Stimulated activated CD8-positive, alpha-beta memory T cell treated with anti-CD3 and anti-CD28 coated beads, Interleukin-7, amount 100 ng/mL, for 48 hours (primary cell): ENCODE measurements around the gene PROSER2.

Experiments
- DNase-seq, 2 donors: peaks; one replicate each; pipeline ENCODE4 v3.0.0-alpha.2; 2020; ENCODE audit warnings: low read depth in 1 of 2; ENCODE audit errors: extremely low read depth in 1 of 2

The PROSER2 gene

GRCh38 chr10:11804336-11804735, 18.8 kb upstream of the PROSER2 start:
- no peak for DNase-seq

- no peak for DNase-seq
These were observed 17.4 kb upstream of the PROSER2 start for GRCh38 chr10:11805792-11806191.

GRCh38 chr10:11806706-11807105, 16.4 kb upstream of the PROSER2 start:
- DNase-seq = no peak

GRCh38 chr10:11808808-11809207, 14.3 kb upstream of the PROSER2 start:
- DNase-seq = no peak

- DNase-seq = no peak
These were observed 12.8 kb upstream of the PROSER2 start for GRCh38 chr10:11810313-11810766.

DNA sequence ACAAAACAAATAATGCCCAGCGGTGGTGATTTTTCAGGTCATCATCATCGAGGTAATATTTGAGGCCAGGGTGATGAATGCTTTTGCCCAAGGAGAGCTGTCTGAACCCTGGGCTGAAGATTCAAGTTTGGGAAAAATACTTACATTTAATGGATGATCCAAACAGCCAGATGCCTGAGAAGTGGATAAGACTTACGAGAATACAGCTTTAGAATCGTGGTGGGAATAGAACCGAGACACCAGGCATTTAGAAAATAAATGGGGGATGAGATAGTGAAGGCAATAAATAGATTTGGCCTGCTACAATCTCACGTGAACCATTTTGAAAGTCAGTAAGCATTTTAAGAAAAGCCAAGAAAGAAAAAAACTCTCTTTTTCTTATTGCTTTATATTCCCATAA, 12.2 kb upstream of the PROSER2 start:
- no peak for DNase-seq

DNA sequence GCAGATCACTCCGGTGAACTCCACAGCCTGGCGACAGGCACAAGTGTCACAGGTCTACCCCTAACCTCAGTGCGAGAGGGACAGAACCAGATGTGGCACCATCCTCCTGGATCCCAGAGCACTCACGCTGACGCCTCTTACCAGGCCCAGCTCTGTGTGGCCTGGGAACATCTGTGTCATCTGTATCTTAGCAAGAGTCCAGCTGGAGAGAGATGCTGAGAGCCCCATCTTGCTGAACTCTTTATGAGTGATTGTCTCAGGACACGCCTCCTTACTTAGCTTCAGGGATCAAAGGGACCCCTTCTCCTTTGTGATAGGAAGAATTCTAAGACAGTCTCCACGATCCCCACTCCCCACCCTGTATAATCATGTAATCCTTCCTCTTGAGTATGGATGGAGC, 10.0 kb upstream of the PROSER2 start:
- DNase-seq = no peak

DNA sequence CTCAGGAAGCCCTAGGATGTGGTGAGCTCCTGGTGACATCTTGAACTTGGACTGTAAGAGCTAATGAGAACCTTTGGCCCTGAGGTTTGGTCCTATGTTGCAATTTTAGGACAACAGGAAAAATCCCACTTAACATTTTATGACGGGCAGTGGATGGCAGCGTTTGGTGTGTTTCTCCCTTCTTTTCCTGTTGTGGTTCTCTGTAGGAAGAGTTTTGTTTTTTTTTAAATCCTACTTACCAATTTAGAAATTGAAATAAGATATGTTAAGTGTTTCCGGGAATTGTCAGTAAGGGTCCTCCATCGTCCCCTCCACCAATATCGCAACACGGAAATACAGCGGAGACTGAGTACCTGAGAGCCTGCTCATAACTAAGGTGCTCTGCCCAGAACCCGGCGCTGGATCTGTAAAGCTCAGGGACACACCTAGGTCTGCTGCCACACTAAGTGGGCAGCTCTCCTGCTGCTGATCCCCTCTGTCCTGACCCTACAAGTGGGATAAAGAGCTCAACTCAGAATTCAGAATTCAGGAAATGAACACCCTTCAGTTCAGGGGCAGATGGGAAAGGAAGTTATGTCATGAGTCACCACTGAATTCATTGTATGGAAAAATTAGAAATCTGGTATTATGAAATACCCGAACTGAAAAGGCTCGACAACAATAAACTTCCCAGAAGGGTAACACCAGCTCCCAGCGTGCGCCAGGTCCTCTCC, 9.1 kb upstream of the PROSER2 start:
- DNase-seq = no peak

DNA sequence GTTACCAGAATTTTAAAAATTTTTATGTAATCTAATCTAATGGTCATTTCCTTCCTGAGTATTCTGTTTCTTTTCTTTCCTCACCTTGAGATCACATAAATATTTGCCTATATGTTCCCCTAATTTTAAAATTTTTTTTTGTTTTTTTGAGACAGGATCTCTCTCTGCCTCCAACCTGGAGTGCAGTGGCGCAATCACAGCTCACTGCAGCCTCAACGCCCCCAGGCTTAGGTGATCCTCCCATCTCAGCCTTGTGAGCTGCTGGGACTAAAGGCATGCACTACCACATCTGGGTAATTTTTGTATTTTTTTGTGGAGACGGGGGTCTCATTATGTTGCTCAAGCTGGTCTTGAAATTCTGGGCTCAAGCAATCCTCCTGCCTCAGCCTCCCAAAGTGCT, 4.1 kb upstream of the PROSER2 start:
- DNase-seq = no peak

- no peak for DNase-seq
These were observed 965 bp upstream of the PROSER2 start for GRCh38 chr10:11822026-11822756.

DNA sequence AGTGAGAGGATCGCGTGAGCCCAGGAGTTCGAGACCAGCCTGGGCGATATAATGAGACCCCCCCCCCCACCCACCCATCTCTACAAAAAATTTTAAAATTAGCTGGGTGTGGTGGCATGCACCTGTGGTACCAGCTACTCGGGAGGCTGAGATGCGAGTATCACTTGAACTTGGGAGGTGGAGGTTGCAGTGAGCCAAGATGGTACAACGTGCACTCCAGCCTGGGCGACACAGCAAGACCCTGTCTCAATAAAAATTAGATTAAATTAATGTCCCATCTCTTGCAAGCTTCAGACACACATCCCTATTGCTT, 391 bp upstream of the PROSER2 start:
- no peak for DNase-seq

- no peak for DNase-seq
These were observed 812 bp downstream of the PROSER2 start for GRCh38 chr10:11823989-11824346.

- DNase-seq = no peak
These were observed 1.2 kb downstream of the PROSER2 start for GRCh38 chr10:11824376-11824775.

GRCh38 chr10:11824825-11825224, 1.7 kb downstream of the PROSER2 start:
- DNase-seq = no peak

DNA sequence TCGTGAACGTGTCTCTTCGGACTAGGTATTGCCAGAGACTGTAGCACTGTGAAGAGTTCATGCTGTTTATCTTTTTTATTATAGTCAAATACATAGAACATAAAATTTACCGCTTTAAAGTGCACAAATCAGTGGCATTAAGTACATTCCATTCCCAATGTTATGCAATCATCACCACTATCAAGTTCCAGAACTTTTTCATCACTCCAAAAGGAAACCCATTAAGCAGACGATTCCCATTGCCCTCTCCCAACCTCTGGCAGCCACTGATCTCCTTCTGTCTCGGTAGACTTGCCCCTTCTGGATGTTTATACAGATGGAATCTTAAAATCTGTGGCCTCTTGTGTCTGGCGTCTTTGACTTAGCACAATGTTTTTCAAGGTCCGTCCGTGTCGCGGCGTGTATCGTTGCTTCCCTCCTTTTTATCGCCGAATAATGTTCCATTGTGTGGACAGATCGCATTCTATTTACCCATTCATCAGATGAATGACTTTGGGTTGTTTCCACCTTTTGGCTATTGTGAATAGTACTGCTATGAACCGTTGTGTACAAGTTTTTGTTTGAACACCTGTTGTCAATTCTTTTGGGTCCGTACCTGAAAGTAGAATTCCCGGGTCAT, 2.7 kb downstream of the PROSER2 start:
- DNase-seq = no peak

GRCh38 chr10:11827006-11827405, 3.9 kb downstream of the PROSER2 start:
- no peak for DNase-seq

GRCh38 chr10:11827414-11827813, 4.3 kb downstream of the PROSER2 start:
- no peak for DNase-seq

DNA sequence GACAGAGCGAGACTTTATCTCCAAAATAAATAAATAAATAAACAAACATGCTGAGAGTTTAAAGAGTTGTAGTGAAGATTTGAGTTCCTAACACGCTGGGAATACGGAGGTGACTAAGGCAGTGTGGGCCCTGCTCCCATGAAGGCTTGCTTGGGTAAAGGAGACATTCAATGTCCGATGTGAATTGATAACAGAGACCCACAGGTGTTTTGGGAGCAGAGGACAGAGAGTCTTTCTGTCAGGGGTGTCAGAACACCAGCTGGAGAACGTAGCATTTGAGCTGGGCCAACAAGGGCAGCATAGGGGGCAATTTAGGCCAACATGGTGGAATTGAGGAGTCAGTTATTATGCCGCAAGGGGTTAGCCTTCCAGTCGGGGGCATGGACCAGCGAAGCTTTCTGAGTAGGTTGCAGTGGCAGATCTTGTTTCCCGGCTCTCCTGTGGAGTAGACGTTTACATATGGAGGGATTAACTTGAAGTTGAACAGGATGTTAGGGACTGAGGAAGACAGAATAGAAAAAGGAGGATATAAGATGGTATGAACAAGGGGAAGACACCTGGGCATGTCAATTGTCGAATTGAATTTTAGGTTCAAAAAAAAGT, 5.6 kb downstream of the PROSER2 start:
- DNase-seq = no peak

DNA sequence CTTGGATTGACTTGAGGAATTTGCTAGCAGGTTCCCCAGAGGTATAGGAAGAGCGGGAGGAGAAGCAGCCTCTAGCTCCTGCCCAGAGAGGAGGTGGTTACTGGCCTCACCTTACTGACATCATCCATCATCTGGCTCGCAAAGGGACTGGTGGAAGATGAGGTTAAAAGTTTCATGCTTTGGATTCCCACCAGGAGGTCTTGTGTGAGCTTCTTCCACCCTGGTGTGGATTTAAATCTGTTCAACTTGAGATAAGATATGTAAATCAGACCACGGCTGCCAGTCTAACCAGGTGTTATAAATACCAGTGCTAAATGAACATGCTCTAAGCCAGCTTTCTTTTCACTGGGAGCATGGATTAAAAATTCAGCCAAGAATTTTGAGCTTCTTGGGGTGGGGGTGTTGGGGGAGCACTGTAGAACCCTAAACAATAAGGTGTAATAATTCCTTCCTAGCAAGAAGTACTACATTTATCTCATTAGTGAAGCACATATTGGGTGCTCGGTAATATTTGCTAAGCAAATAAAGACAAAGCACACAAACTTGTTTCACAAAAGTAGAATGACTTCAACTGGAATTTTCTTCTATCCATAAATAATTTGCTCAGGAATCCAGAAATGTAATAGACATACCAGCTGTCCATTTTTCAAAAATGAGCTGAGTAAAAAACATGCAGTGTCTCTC, 7.8 kb downstream of the PROSER2 start:
- DNase-seq = no peak

DNA sequence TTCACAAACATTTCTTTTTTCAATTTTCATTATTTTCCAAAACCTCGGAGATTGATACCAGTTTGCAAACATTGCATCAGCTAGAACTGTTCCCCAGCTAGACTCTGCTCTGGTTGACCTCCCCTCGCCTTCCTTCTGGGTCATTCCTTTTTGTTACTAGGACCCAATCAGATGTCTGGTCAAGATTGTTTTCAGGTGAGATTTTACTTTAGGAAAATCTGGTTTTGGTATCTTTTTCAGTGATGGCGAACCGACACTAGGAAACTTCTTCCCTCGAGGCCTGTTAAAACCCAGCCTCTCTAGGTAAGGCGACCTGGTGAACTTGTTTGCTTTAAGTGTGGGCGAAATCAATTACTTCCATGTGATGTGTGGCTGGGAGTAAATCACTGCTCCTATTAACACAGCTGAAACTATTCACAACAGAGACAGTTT, 8.4 kb downstream of the PROSER2 start:
- no peak for DNase-seq

- DNase-seq = no peak
These were observed 8.9 kb downstream of the PROSER2 start for GRCh38 chr10:11832042-11832441.
